OCI-LY1 (cell line): ENCODE measurements around the gene MECR.

Experiments
- CTCF ChIP-seq: fragments of 200-600 bp; sonication (generic), shearing (Covaris generic); IDR thresholded peaks from 2 replicates; pipeline ENCODE4 v1.5.1; 2017; ENCODE audit warnings: mild to moderate bottlenecking, antibody characterized with exemption, low read length, moderate library complexity, mixed read lengths
- EZH2 ChIP-seq: fragments of 200-600 bp; sonication (generic), shearing (Covaris generic); IDR thresholded peaks from 2 replicates; pipeline ENCODE4 v1.8.0; 2017; ENCODE audit warnings: borderline replicate concordance, mixed run types, mild to moderate bottlenecking, antibody characterized with exemption, low read length, moderate library complexity, mixed read lengths

GRCh38 chr1:29238620-29239002, 7.9 kb upstream of the MECR start:
- TF ChIP-seq CTCF (no peak), EZH2 (no peak)
